Upper lobe of left lung (tissue), 6 donors: ENCODE data around the gene RAD21L1. TPM values are rescaled to one million over a fixed set of nuclear protein-coding genes. Genes with fewer than 3 reads are reported as not detected.

Experiments
- ATAC-seq, 2 donors: fragments of 200-7000 bp; cut with Tn5 transposase; one replicate each; pipeline ENCODE4 v1.9.1; 2022; ENCODE audit warnings: mild to moderate bottlenecking in 2 of 2, moderate library complexity in 2 of 2; ENCODE audit not compliant: low FRiP score in 2 of 2
- DNase-seq, 2 donors: peaks; one replicate each; pipeline ENCODE4 v3.0.0-alpha.2; 2019 to 2020
- H3K27ac ChIP-seq, 4 donors: fragments of 200-600 bp; sonication (generic); one replicate each; pipeline ENCODE4 v1.5.1; 2016 to 2019
- H3K27me3 ChIP-seq, 4 donors: fragments of 200-600 bp; sonication (generic); one replicate each; pipeline ENCODE4 v1.5.1; 2017 to 2019
- H3K36me3 ChIP-seq, 4 donors: fragments of 200-600 bp; sonication (generic); one replicate each; pipeline ENCODE4 v1.5.1; 2016 to 2019
- H3K4me1 ChIP-seq, 4 donors: fragments of 200-600 bp; sonication (generic); one replicate each; pipeline ENCODE4 v1.5.1; 2018 to 2019
- H3K4me3 ChIP-seq, 4 donors: fragments of 200-600 bp; sonication (generic); one replicate each; pipeline ENCODE4 v1.5.1; 2017 to 2019; ENCODE audit warnings: mild to moderate bottlenecking in 2 of 4, moderate library complexity in 1 of 4
- H3K9me3 ChIP-seq, 4 donors: fragments of 200-600 bp; sonication (generic); one replicate each; pipeline ENCODE4 v1.5.1; 2018 to 2019
- EP300 ChIP-seq, 4 donors: sonication (generic); formaldehyde crosslinking; IDR thresholded peaks; one replicate each; pipeline ENCODE4 v1.5.1; 2017; ENCODE audit warnings: antibody characterized with exemption in 4 of 4, control low read depth in 2 of 4
- POLR2A ChIP-seq, 4 donors: fragments of 450-650 bp; IDR thresholded peaks; one replicate each; pipeline ENCODE4 v1.5.1; 2016 to 2017; ENCODE audit warnings: antibody characterized with exemption in 4 of 4, mild to moderate bottlenecking in 2 of 4
- POLR2AphosphoS5 ChIP-seq, 2 donors: sonication (generic); formaldehyde crosslinking; IDR thresholded peaks; one replicate each; pipeline ENCODE4 v1.5.1; 2017; ENCODE audit warnings: antibody characterized with exemption in 2 of 2
- WGBS, 2 donors: methylation state at CpG; one replicate each; pipeline ENCODE4 v1.1.5; 2017 to 2018; 5-methylcytosine and 5-hydroxymethylcytosine counted together
- total RNA-seq, 6 donors: library from RNA; depleted of rRNA in 4 of 6; stranded (reverse); fragments of >200 nt in 4 of 6; gene quantifications; one replicate each; pipeline versions ENCODE4 v1.1.0 to v1.2.1, GENCODE V29; 2016 to 2021
- TF ChIP-seq, protein P1 (sequence below), 6 experiments: fragments of 450-650 bp in 4 of 6; fragments of 200-600 bp in 2 of 6; sonication (generic) in 2 of 6; IDR thresholded peaks; one replicate each; pipeline ENCODE4 v1.5.1; 2016 to 2019; ENCODE audit warnings: antibody characterized with exemption in 6 of 6
- donor health status: DM: no; HTN: no; CAD: no; lungs with moderate emphysema.
- donor health status: DM: no; HTN: yes; CAD: no; lungs with severe emphysema.

Gene RAD21L1
- total RNA-seq, 6 donors from 2014 or later = not detected

GRCh38 chr20:1274485-1275311, 48.9 kb downstream of the RAD21L1 start:
- Histone ChIP-seq H3K27me3 (no peaks in the 10 kb centered on the region), H3K4me3 (no peak overlapping the region), H3K36me3 (no peaks in the 10 kb centered on the region), H3K9me3 (no peaks in the 10 kb centered on the region), H3K4me1 (no peaks in the 10 kb centered on the region), H3K27ac (no peak overlapping the region)
- no peak for DNase-seq
- TF ChIP-seq, protein P1, sequence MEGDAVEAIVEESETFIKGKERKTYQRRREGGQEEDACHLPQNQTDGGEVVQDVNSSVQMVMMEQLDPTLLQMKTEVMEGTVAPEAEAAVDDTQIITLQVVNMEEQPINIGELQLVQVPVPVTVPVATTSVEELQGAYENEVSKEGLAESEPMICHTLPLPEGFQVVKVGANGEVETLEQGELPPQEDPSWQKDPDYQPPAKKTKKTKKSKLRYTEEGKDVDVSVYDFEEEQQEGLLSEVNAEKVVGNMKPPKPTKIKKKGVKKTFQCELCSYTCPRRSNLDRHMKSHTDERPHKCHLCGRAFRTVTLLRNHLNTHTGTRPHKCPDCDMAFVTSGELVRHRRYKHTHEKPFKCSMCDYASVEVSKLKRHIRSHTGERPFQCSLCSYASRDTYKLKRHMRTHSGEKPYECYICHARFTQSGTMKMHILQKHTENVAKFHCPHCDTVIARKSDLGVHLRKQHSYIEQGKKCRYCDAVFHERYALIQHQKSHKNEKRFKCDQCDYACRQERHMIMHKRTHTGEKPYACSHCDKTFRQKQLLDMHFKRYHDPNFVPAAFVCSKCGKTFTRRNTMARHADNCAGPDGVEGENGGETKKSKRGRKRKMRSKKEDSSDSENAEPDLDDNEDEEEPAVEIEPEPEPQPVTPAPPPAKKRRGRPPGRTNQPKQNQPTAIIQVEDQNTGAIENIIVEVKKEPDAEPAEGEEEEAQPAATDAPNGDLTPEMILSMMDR (IDR thresholded peaks at IDR 0.05) = no peak
- TF ChIP-seq EP300 (IDR thresholded peaks at IDR 0.05) = no peak
- no peak for TF ChIP-seq POLR2A (IDR thresholded peaks at IDR 0.05)
- no peak for TF ChIP-seq POLR2AphosphoS5 (IDR thresholded peaks at IDR 0.05)
- ATAC-seq = no peak
- 90 to 95% methylated on average over 12 to 14 of the region's 14 CpGs for WGBS, 2 donors

GRCh38 chr20:1275919-1276318, 50.1 kb downstream of the RAD21L1 start:
- 60 to 92% methylated on average over 2 of the region's 2 CpGs for WGBS, 2 donors
- ATAC-seq (no peak), DNase-seq (no peak)
- Histone ChIP-seq H3K4me3 (no peak overlapping the region), H3K27ac (no peak overlapping the region), H3K4me1 (no peaks in the 10 kb centered on the region), H3K9me3 (no peaks in the 10 kb centered on the region), H3K36me3 (no peaks in the 10 kb centered on the region), H3K27me3 (no peaks in the 10 kb centered on the region)
- TF ChIP-seq EP300 (IDR thresholded peaks at IDR 0.05) = no peak
- TF ChIP-seq POLR2A (IDR thresholded peaks at IDR 0.05) = no peak
- TF ChIP-seq POLR2AphosphoS5 (IDR thresholded peaks at IDR 0.05) = no peak
- TF ChIP-seq, protein P1 (IDR thresholded peaks at IDR 0.05) = no peak

GRCh38 chr20:1277529-1278322, 51.9 kb downstream of the RAD21L1 start:
- Histone ChIP-seq H3K4me1 (peaks cover 0 to 8% (median 5%) of the 10 kb centered on the region in 4 donors), H3K4me3 (no peak overlapping the region), H3K27ac (no peak overlapping the region), H3K27me3 (no peaks in the 10 kb centered on the region), H3K36me3 (no peaks in the 10 kb centered on the region), H3K9me3 (no peaks in the 10 kb centered on the region)
- peak in 1 of 2 donors; percentile 8 for DNase-seq
- ATAC-seq = no peak
- TF ChIP-seq, protein P1 (IDR thresholded peaks at IDR 0.05) = no peak
- TF ChIP-seq POLR2AphosphoS5 (IDR thresholded peaks at IDR 0.05) = no peak
- no peak for TF ChIP-seq EP300 (IDR thresholded peaks at IDR 0.05)
- TF ChIP-seq POLR2A (IDR thresholded peaks at IDR 0.05) = no peak
- WGBS, 2 donors = 91 to 94% methylated on average over 4 to 8 of the region's 8 CpGs

GRCh38 chr20:1278993-1279392, 53.1 kb downstream of the RAD21L1 start:
- DNase-seq (no peak), ATAC-seq (no peak)
- TF ChIP-seq, protein P1 (IDR thresholded peaks at IDR 0.05) = no peak
- TF ChIP-seq EP300 (IDR thresholded peaks at IDR 0.05) = no peak
- TF ChIP-seq POLR2AphosphoS5 (IDR thresholded peaks at IDR 0.05) = no peak
- no peak for TF ChIP-seq POLR2A (IDR thresholded peaks at IDR 0.05)
- H3K27ac ChIP-seq = no peak overlapping the region
- H3K9me3 ChIP-seq = no peaks in the 10 kb centered on the region
- no peaks in the 10 kb centered on the region for H3K36me3 ChIP-seq
- peaks cover 0 to 15% (median 5%) of the 10 kb centered on the region in 4 donors for H3K4me1 ChIP-seq
- no peaks in the 10 kb centered on the region for H3K27me3 ChIP-seq
- H3K4me3 ChIP-seq = no peak overlapping the region
- 77 to 87% methylated on average over 4 of the region's 4 CpGs for WGBS, 2 donors
